ENCODE data around the gene CDK6.
"Not testable (repeated sequence)": the region's sequence is repeated elsewhere in the genome, so short reads cannot be mapped to it uniquely, and the experiment has no call there.

Gene CDK6

GRCh38 chr7:92836489-92836999, at the start of gene CDK6:
TSS of gene CDK6 (minus strand) at chr7:92836573. CDS start at chr7:92833323, 3,250 bp downstream.
- peak; percentile 50 to 57 for DNase-seq (ENCODE audit: low read depth in 1 of 2, low spot score in 1 of 2)

DNA sequence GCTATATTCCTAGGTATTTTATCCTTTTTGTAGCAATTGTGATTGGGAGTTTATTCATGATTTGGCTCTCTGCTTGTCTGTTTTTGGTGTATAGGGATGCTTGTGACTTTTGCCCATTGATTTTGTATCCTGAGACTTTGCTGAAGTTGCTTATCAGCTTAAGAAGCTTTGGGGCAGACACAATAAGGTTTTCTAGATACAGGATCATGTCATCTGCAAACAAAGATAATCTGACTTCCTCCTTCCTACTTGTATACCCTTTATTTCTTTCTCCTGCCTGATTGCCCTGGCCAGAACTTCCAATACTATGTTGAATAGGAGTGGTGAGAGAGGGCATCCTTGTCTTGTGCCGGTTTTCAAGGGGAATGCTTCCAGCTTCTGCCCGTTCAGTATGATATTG, 49.7 kb upstream of the CDK6 start:
- not testable (repeated sequence) for DNase-seq (ENCODE audit: low read depth in 1 of 2, low spot score in 1 of 2)

DNA sequence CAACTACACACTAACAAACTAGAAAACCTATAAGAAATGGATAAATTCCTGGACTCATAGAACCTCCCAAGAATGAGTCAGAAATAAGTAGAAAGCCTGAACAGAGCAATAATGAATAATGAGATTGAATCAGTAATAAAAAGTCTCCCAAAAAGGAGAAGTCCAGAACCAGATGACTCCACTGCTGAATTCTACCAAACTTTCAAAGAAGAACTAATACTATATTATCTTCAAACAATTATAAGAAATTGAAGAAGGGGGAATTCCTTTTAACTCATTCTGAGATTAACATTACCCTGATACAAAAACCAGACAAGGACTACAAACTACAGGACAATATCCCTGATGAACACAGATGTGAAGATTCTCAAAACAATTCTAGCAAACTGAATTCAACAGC, 47.8 kb upstream of the CDK6 start:
- DNase-seq (ENCODE audit: low read depth in 1 of 2, low spot score in 1 of 2): no peak

DNA sequence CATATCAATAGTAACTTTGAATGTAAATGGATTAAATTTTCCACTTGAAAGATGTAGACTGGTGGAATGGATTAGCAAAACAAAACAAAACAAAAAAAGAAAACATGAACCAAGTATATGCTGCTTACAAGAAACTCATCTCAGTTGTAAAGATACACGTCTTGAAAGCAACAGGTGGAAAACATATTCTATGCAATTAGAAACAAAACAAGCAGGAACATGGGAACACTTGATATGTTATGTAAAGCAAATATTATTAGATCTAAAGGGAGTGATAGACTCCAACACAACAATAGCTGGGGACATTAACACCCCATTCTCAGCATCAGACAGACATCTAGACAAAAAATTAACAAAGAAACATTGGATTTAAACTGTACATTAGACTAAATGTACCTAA, 46.4 kb upstream of the CDK6 start:
- DNase-seq (ENCODE audit: low read depth in 1 of 2, low spot score in 1 of 2): no peak

DNA sequence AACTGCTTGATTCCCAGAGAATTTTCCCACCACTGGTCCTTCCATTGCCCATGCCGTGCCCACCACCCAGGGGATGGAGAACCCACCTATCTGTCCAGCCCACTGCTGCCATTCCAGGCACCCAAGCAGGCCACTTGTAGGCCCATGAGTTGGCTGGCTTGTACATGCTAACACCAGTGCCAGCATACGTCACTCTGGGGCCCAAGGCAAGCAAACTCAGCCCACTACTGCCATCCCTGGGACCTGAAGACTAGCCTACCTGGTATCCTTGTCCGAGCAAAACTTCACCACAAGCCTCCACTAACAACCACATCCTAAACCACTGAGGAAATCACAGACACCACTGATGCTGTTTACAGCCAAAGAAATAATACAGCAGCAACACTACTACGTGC, 44.7 kb upstream of the CDK6 start:
- no peak for DNase-seq (ENCODE audit: low read depth in 1 of 2, low spot score in 1 of 2)

- no peak for DNase-seq (ENCODE audit: low read depth in 1 of 2, low spot score in 1 of 2)
Measured at GRCh38 chr7:92880212-92881090, 44.1 kb upstream of the CDK6 start.

GRCh38 chr7:92877367-92877766, 41.0 kb upstream of the CDK6 start:
- no peak for DNase-seq (ENCODE audit: low read depth in 1 of 2, low spot score in 1 of 2)

DNA sequence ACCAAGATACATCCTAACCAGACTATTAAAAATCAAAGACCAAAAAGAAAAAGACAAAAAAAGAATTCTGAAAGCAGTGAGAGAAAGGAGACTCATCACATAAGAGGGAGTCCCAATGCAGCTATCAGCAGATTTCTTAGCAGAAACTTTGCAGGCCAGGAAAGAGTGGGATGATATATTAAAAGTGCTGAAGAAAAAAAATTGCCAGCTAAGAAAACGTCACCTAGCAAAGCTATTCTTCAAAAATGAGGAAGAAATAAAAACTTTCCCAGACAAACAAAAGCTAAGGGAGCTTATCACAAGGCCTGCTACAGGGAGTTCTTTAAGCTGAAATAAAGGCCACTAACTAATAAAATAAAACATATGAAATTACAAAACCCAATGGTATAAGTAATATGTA, 40.5 kb upstream of the CDK6 start:
- DNase-seq (ENCODE audit: low read depth in 1 of 2, low spot score in 1 of 2): no peak

DNA sequence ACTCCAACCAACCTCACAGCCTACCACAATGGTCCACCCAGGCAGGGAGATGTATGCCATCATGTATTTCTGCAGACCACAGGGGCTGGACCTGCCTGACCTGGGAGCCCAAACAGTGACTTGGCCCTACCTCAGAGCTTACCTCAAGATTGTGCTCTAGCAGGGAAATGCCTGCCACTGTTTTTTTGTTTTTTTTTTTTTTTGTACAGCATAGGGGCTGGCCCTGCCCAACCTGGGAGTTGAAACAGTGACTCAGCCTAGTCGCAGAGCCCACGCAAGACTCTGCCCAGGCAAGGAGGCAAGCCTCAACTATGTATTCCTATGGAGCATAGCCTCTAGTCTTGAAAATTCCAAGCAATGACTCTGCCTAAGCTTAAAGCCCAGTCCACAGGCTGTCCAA, 39.3 kb upstream of the CDK6 start:
- no peak for DNase-seq (ENCODE audit: low read depth in 1 of 2, low spot score in 1 of 2)

DNA sequence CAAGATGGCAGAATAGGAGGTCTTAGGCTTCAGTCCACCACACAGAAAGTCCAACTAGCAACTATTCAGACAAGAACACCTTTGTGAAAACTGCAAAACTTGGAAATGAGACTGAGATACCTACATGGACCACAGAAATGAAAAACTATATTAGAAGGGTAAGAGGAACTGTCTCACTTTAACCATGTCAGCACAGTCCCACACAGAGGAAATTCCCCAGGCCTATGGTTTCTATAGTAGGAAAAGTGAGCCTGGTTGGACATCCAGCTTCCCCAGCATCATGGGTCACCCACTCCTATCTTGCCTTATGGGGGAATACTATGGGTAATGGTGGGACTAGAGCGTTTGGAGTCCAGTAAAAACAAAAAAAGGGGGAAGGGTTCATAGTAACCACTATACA, 38.8 kb upstream of the CDK6 start:
- DNase-seq (ENCODE audit: low read depth in 1 of 2, low spot score in 1 of 2): no peak

- DNase-seq (ENCODE audit: low read depth in 1 of 2, low spot score in 1 of 2): no peak
Measured at GRCh38 chr7:92874567-92874966, 38.2 kb upstream of the CDK6 start.

DNA sequence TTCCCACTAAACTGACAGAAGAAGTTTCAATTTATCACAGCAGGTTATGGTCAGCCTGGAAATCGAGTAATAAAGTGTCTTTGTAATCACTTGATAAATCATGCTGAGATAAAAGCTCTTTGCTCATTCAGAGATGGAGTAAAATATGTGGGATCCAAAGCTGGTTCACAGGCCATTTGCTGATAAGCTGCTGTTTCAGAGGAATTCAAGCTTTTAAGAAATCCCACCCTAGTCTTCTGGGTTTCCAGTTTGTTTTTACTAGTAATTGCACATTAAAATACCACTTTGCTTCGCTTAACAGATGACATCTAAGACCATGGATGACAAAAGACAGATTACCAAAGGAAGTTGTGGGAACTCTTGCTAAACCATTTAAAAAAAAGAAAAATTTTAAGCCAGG, 37.4 kb upstream of the CDK6 start:
- DNase-seq (ENCODE audit: low read depth in 1 of 2, low spot score in 1 of 2): no peak

DNA sequence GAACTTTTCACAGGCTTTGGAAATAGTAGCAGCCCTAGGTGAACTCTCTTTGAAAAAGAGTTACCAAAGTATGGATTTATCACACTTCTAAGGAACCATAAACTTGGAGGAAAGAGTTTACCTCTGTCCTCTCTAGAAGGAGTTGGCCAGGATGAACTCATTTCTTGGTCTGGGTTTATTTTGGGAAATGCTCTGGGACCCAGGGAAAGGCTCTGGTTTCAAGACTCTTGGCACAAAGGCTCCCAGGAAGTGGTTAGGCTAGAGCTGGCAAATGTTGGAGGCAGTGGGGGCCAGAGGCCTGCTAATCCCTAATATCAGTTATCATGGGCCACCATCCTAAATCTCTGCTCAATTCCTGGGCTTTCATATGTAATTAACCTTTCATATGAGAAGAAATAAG, 36.3 kb upstream of the CDK6 start:
- DNase-seq (ENCODE audit: low read depth in 1 of 2, low spot score in 1 of 2): no peak

GRCh38 chr7:92868683-92869293, 32.4 kb upstream of the CDK6 start:
- no peak for DNase-seq (ENCODE audit: low read depth in 1 of 2, low spot score in 1 of 2)

DNA sequence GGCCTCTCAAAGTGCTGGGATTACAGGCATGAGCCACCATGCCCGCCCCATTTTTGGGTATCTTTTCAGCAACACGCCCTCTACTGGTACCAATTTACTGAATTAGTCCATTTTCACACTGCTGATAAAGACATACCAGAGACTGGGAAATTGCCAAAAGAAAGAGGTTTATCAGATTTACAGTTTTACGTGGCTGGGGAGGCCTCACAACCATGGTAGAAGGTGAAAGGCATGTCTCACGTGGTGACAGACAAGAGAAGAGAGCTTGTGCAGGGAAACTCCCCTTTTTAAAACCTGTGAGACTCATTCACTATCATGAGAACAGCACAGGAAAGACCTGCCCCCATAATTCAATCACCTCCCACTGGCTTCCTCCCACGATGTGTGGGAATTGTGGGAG, 27.8 kb upstream of the CDK6 start:
- not testable (repeated sequence) for DNase-seq (ENCODE audit: low read depth in 1 of 2, low spot score in 1 of 2)

- DNase-seq (ENCODE audit: low read depth in 1 of 2, low spot score in 1 of 2): no peak
Measured at GRCh38 chr7:92856436-92856835, 20.1 kb upstream of the CDK6 start.

- DNase-seq (ENCODE audit: low read depth in 1 of 2, low spot score in 1 of 2): no peak
Measured at GRCh38 chr7:92854501-92855238, 18.3 kb upstream of the CDK6 start.

DNA sequence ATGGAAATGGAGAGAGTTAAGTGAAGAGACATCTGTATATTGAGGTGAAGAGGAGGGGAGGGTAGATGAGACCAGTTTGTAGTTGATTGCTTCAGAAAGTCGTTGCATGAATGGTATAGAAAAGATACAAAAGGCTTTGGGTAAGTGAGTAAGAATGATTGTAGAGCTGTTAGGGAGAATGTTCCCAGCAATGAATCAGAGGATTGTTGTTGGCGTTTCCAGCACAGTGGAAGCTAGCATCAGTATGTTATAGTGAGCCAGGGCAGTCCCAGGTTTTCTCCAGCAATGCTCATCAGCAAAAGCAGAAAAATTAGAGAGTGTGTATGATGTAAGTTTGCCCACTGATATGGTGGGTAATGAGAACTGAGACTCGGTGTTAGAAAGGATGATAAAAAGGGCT, 15.4 kb upstream of the CDK6 start:
- DNase-seq (ENCODE audit: low read depth in 1 of 2, low spot score in 1 of 2): no peak

DNA sequence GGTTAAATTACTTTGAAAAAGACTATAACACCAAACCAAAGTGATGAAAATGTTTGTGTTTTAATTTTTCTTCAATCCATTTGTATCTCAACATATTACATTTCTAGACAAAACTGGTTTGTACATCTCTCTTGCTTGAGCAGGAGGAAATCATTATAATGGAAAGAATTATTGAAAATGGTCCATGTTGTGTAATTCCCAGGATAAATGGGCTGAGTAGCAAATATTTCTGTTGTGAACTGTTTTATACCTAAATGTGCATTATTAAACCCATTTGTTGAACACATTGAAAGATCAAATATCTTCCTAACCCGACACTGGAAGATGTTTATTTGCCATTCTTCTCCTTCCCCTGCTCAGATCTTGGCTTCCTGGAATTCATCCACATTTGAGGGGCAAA, 14.1 kb upstream of the CDK6 start:
- DNase-seq (ENCODE audit: low read depth in 1 of 2, low spot score in 1 of 2): no peak

DNA sequence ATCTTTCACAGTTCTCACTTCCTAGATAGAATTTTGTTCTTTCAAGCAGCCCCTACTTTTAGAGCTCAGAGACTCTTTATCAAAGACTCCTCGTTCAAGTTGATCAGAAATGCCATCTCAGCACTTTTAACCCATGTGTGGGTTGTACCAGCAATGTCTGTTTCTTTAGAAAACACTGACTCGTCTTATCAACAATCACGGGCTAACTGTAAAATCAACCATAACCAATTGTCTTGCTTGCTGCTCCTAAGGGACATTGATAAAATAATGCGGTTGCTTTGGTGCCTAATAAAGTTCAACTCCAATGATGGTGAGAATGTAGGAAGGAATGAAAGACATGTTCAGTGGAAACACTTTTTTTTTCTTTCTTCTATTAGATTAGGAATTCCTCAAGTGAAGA, 12.9 kb upstream of the CDK6 start:
- DNase-seq (ENCODE audit: low read depth in 1 of 2, low spot score in 1 of 2): no peak

DNA sequence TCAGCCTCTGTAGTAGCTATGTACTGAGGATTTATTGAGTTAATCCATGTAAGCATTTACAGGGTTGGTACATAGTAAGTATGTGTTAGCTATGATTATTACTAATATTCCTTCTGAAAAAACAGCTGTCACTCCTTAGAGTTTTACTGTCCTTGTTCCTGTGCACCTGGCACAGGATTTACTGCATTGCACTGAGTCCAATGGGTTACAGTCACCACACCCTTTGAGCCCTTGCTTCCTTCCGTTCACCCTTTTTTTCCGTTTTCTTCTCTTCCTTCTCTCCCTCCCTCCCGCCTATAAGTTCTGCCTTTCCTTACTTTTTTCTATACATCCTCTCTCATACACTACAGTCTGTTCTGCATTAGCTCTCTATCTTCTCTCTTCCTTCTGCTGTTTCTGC, 12.5 kb upstream of the CDK6 start:
- no peak for DNase-seq (ENCODE audit: low read depth in 1 of 2, low spot score in 1 of 2)

DNA sequence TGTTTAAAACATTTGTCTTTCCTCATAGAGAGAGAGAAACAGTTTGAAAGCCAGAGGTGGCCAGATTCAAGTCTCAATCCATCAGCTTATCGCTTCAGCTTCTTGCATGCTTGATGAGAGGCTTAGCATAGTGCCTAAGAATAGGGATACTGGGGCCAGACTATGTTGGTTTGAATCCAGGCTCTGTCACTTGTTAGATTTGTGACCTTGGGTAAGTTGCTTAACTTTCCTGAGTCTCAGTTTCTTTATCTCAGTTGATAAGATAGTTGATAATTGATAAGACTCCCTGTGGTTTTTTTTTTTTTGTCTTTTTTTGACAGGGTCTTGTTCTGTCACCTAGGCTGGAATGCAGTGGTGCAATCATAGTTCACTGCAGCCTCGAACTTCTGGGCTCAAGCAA, 12.1 kb upstream of the CDK6 start:
- no peak for DNase-seq (ENCODE audit: low read depth in 1 of 2, low spot score in 1 of 2)
